ENCODE data around the gene RNF214. TPM values are rescaled to one million over a fixed set of nuclear protein-coding genes. Genes with fewer than 3 reads are reported as not detected.

Gene RNF214
- total RNA-seq, 2 experiments from 2014 or later: 14.7 to 18.3 TPM

DNA sequence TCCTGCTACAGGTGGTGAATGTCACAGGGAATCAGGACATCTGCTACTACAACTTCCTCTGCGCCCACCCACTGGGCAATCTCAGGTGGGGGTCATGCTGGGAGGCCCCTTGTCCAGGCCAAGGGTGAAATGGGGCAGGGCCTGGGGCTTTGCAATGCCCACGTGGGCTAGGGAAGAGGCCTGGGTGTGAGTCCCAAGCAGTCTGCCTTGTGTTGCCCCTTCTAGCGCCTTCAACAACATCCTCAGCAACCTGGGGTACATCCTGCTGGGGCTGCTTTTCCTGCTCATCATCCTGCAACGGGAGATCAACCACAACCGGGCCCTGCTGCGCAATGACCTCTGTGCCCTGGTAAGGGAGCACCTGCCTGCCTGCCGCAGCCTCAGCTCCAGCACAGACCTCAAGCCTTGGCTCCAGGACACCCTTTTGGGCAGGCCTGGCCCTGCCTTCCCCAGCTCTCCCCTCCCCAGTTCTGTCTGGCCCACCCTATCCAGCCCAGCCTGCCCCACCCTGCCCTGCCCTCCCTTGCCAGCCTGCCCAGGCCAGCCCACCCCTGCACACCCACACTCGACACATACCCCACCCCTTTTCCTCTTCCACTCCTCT lies 42.4 kb upstream of the RNF214 start:
- Mint-ChIP-seq H3K27me3 (no peaks in the 10 kb centered on the region), H3K36me3 (ENCODE audit: low read depth) (no peaks in the 10 kb centered on the region), H3K4me3 (no peak overlapping the region), H3K27ac (no peak overlapping the region), H3K9me3 (no peaks in the 10 kb centered on the region), H3K4me1 (ENCODE audit: low read depth) (no peaks in the 10 kb centered on the region)
- DNase-seq (no peak), ATAC-seq (no peak)
- TF ChIP-seq, protein P1, sequence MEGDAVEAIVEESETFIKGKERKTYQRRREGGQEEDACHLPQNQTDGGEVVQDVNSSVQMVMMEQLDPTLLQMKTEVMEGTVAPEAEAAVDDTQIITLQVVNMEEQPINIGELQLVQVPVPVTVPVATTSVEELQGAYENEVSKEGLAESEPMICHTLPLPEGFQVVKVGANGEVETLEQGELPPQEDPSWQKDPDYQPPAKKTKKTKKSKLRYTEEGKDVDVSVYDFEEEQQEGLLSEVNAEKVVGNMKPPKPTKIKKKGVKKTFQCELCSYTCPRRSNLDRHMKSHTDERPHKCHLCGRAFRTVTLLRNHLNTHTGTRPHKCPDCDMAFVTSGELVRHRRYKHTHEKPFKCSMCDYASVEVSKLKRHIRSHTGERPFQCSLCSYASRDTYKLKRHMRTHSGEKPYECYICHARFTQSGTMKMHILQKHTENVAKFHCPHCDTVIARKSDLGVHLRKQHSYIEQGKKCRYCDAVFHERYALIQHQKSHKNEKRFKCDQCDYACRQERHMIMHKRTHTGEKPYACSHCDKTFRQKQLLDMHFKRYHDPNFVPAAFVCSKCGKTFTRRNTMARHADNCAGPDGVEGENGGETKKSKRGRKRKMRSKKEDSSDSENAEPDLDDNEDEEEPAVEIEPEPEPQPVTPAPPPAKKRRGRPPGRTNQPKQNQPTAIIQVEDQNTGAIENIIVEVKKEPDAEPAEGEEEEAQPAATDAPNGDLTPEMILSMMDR (IDR thresholded peaks at IDR 0.05): no peak
- ChIA-PET CTCF (interaction anchor here (2.1 kb wide), 1 partner anchor 8 kb away, joined by 5 read pairs; no protein-coding TSS in a partner anchor), POLR2A (interaction anchor here (1.7 kb wide), 1 partner anchor 10 kb away, joined by 6 read pairs; no protein-coding TSS in a partner anchor)
- intact Hi-C loops (cut with micrococcal nuclease): no loop called here

DNA sequence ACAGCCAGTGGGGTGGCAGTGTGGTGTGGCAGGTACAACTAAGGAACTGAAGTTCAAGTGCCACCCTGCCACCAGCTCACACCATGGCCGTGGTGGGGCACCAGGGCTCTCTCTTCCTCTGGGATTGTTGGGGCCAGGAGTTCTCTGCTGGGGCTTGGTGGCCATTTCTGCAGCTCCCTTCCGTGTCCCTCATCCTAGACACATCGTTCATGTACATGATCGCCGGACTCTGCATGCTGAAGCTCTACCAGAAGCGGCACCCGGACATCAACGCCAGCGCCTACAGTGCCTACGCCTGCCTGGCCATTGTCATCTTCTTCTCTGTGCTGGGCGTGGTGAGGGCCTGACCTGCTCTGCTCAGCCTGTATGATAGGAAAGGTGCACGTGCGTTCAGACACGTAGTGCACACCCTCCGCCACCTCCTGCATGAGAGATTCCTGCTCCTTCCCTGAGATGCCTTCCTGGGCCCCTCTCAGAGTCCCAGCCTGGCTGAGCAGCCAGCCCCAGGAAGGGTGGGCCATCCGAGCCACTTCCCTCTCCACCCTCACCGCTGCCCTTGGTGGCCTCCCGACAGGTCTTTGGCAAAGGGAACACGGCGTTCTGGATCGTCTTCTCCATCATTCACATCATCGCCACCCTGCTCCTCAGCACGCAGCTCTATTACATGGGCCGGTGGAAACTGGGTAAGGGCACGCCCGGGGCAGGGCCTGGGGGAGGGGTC lies 40.6 kb upstream of the RNF214 start:
- Mint-ChIP-seq H3K27ac (no peak overlapping the region), H3K27me3 (no peaks in the 10 kb centered on the region), H3K9me3 (no peaks in the 10 kb centered on the region), H3K36me3 (ENCODE audit: low read depth) (no peaks in the 10 kb centered on the region), H3K4me1 (ENCODE audit: low read depth) (no peaks in the 10 kb centered on the region), H3K4me3 (no peak overlapping the region)
- no peak for DNase-seq
- TF ChIP-seq, protein P1 (IDR thresholded peaks at IDR 0.05): no peak
- ATAC-seq: no peak
- intact Hi-C loops (cut with micrococcal nuclease): no loop called here
- ChIA-PET CTCF (interaction anchor here (2.1 kb wide), 1 partner anchor 10 kb away, joined by 5 read pairs; no protein-coding TSS in a partner anchor), POLR2A (no interaction called here)

DNA sequence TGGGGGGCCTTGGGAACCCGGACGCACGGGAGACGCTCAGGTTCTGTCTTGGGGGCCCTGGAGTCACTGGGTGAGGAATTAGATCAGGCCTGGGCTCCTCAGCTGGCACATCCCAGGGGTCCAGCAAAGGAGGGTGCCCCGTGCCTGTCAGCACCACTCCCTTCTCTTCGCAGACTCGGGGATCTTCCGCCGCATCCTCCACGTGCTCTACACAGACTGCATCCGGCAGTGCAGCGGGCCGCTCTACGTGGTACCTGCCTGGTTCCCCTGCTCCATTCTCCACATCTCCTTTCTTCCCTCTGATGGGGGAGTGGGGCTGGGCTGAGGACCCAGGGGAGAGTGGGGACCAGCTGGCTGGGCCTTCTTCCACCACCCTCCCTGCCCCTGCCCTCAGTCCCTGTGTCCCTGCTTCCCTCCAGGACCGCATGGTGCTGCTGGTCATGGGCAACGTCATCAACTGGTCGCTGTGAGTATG lies 40.0 kb upstream of the RNF214 start:
- Mint-ChIP-seq H3K36me3 (ENCODE audit: low read depth) (no peaks in the 10 kb centered on the region), H3K27me3 (no peaks in the 10 kb centered on the region), H3K4me1 (ENCODE audit: low read depth) (no peaks in the 10 kb centered on the region), H3K9me3 (no peaks in the 10 kb centered on the region), H3K4me3 (no peak overlapping the region), H3K27ac (no peak overlapping the region)
- POLR2A ChIA-PET: no interaction called here
- ATAC-seq: no peak
- DNase-seq: no peak
- TF ChIP-seq, protein P1 (IDR thresholded peaks at IDR 0.05): no peak
- CTCF ChIA-PET: no interaction called here
- intact Hi-C loops (cut with micrococcal nuclease): no loop called here

DNA sequence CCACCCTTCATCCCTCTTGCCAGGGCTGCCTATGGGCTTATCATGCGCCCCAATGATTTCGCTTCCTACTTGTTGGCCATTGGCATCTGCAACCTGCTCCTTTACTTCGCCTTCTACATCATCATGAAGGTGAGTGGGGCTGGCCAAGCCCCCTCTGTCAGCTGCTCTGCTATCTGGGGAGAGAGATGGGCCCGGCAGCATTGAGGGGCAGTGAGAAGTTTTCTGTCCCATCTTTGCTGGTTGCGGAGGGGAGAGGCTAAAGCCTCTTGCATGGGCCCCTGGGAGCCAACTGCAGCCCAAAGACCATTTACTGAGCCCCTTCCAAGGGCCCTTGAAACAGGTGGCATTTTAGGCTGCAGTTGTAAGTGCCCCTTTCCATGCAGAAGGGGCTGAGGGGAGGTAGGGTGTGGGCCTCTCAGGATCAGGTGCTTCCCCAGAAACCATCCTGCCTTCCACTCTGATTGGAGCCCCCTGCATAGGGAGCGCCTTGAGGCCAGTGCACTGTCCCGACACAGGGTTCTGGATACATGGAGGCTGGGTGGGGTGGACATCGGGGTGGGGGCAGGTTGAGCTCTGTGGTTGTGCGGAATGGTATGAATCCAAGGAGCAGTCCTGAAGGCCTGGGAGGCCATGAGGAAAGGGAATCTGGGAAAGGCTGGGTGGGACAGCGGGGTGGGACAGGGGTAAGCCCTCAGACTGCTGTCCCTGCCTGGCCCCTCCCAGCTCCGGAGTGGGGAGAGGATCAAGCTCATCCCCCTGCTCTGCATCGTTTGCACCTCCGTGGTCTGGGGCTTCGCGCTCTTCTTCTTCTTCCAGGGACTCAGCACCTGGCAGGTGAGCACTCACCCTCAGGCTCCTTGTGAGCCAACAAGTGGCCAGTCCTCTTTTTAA lies 39.1 kb upstream of the RNF214 start:
- ChIA-PET CTCF (interaction anchor here (0.6 to 1.2 kb wide), 3 partner anchors 12 to 88 kb away, joined by 3 to 4 read pairs (median 3); partner anchors contain the start of gene SIDT2), POLR2A (interaction anchor here (0.9 to 1.4 kb wide), 2 partner anchors 18 to 21 kb away, joined by 4 to 5 read pairs; no protein-coding TSS in a partner anchor)
- no peak for DNase-seq
- H3K27me3 Mint-ChIP-seq: no peaks in the 10 kb centered on the region
- H3K4me3 Mint-ChIP-seq: no peak overlapping the region
- H3K4me1 Mint-ChIP-seq (ENCODE audit: low read depth): no peaks in the 10 kb centered on the region
- peak overlapping the region; percentile 38 for H3K27ac Mint-ChIP-seq
- H3K36me3 Mint-ChIP-seq (ENCODE audit: low read depth): no peaks in the 10 kb centered on the region
- TF ChIP-seq, protein P1 (IDR thresholded peaks at IDR 0.05): no peak
- no peak for ATAC-seq
- intact Hi-C loops (cut with micrococcal nuclease): no loop called here
- no peaks in the 10 kb centered on the region for H3K9me3 Mint-ChIP-seq
